GM18951 (cell line): ENCODE data around the gene TP73.

ENCODE experiments used
- POLR2A ChIP-seq: IDR thresholded peaks from 4 replicates; pipeline ENCODE4 v1.6.1; 2011; ENCODE audit warnings: mild to moderate bottlenecking; ENCODE audit not compliant: insufficient read length, insufficient read depth; ENCODE audit errors: extremely low read depth
- in situ Hi-C: fragments of 300-500 bp; cut with MboI; formaldehyde crosslinking; loops from one replicate; pipeline ENCODE4 v1.12.0; 2022; ENCODE audit warnings: low sequenced_read_pairs, mixed read lengths, inconsistent platforms; ENCODE audit not compliant: unreplicated experiment

Gene TP73

GRCh38 chr1:3681231-3681897 is 29.0 kb downstream of the TP73 start:
- no peak for TF ChIP-seq POLR2A

GRCh38 chr1:3681898-3682806 is 29.8 kb downstream of the TP73 start:
- no peak for TF ChIP-seq POLR2A
- in situ Hi-C loops: no loop called here

More at GRCh38 chr1:3681231-3681897, 29.0 kb downstream of the TP73 start:
- in situ Hi-C loops: no loop called here

- TF ChIP-seq POLR2A: no peak
- in situ Hi-C loops: no loop called here
Observed at GRCh38 chr1:3683197-3683596, 30.9 kb downstream of the TP73 start.

- no peak for TF ChIP-seq POLR2A
- in situ Hi-C loops: no loop called here
Observed at GRCh38 chr1:3683992-3684391, 31.7 kb downstream of the TP73 start.

- TF ChIP-seq POLR2A: no peak
- in situ Hi-C loops: no loop called here
Observed at GRCh38 chr1:3685222-3685621, 32.9 kb downstream of the TP73 start.

GRCh38 chr1:3685906-3686305 is 33.6 kb downstream of the TP73 start:
- in situ Hi-C loops: no loop called here
- TF ChIP-seq POLR2A: no peak

- in situ Hi-C loops: no loop called here
- no peak for TF ChIP-seq POLR2A
Observed at GRCh38 chr1:3687504-3687903, 35.2 kb downstream of the TP73 start.

GRCh38 chr1:3688356-3689137 is 36.2 kb downstream of the TP73 start:
- TF ChIP-seq POLR2A: no peak
- in situ Hi-C loops: no loop called here

GRCh38 chr1:3689138-3689750 is 36.9 kb downstream of the TP73 start:
- TF ChIP-seq POLR2A: no peak
- in situ Hi-C loops: no loop called here

- TF ChIP-seq POLR2A: no peak
- in situ Hi-C loops: no loop called here
Observed at GRCh38 chr1:3690282-3691065, 38.2 kb downstream of the TP73 start.

GRCh38 chr1:3691421-3692204 is 39.3 kb downstream of the TP73 start:
- no peak for TF ChIP-seq POLR2A
- in situ Hi-C loops: no loop called here

- in situ Hi-C loops: no loop called here
- no peak for TF ChIP-seq POLR2A
Observed at GRCh38 chr1:3692598-3692997, 40.3 kb downstream of the TP73 start.

GRCh38 chr1:3693321-3693720 is 41.0 kb downstream of the TP73 start:
- in situ Hi-C loops: no loop called here
- no peak for TF ChIP-seq POLR2A
